GM18951 (cell line): ENCODE data around the gene LEMD1.
"Not testable (repeated sequence)": the region's sequence is repeated elsewhere in the genome, so short reads cannot be mapped to it uniquely, and the experiment has no call there.

ENCODE experiments used
- POLR2A ChIP-seq: IDR thresholded peaks from 4 replicates; pipeline ENCODE4 v1.6.1; 2011; ENCODE audit warnings: mild to moderate bottlenecking; ENCODE audit not compliant: insufficient read length, insufficient read depth; ENCODE audit errors: extremely low read depth
- in situ Hi-C: fragments of 300-500 bp; cut with MboI; formaldehyde crosslinking; loops from one replicate; pipeline ENCODE4 v1.12.0; 2022; ENCODE audit warnings: low sequenced_read_pairs, mixed read lengths, inconsistent platforms; ENCODE audit not compliant: unreplicated experiment

LEMD1 gene

DNA sequence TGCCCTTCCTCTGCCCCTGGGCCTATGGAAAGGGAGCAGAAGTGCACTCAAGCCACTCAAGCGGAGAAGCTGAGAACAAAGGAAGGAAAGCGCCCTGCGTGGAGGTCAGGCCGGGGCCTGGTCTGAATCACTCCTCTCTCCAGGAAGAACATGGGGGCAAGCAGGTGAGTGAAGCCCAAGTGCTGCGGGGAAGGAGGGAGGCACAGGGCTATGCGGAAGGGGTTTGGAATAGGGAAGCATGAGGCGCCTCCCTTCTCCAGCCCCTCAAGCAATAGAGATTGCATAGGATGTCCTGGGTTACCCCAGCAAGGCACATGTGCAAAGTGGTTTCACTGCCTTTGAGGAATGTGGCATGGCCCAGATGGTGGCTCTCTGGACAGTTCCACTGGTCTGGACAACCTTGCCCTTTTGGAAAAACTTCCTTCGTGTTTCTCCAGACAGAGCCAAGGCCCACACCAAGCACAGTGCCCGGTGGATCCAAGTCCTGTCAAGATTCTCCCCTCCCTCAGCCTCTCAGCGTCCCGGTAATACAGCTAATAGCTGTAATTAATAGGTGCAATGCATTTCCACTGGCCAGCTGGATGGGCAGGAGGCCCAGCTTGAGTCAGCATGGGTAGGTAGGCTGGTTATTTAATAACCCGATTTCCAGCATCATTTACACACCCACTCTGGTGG is 20.3 kb upstream of the LEMD1 start:
- TF ChIP-seq POLR2A = no peak

GRCh38 chr1:205441716-205442050 is 19.8 kb upstream of the LEMD1 start:
- in situ Hi-C loops = no loop called here
- no peak for TF ChIP-seq POLR2A

More for the DNA sequence above, 20.3 kb upstream of the LEMD1 start:
- in situ Hi-C loops = no loop called here

- TF ChIP-seq POLR2A = peak; percentile 0
- in situ Hi-C loops = no loop called here
Observed at GRCh38 chr1:205441318-205441633, 19.4 kb upstream of the LEMD1 start.

GRCh38 chr1:205440476-205441317 is 18.8 kb upstream of the LEMD1 start:
- in situ Hi-C loops = no loop called here
- peak; percentile 30 for TF ChIP-seq POLR2A

GRCh38 chr1:205440121-205440475 is 18.2 kb upstream of the LEMD1 start:
- in situ Hi-C loops = no loop called here
- no peak for TF ChIP-seq POLR2A

DNA sequence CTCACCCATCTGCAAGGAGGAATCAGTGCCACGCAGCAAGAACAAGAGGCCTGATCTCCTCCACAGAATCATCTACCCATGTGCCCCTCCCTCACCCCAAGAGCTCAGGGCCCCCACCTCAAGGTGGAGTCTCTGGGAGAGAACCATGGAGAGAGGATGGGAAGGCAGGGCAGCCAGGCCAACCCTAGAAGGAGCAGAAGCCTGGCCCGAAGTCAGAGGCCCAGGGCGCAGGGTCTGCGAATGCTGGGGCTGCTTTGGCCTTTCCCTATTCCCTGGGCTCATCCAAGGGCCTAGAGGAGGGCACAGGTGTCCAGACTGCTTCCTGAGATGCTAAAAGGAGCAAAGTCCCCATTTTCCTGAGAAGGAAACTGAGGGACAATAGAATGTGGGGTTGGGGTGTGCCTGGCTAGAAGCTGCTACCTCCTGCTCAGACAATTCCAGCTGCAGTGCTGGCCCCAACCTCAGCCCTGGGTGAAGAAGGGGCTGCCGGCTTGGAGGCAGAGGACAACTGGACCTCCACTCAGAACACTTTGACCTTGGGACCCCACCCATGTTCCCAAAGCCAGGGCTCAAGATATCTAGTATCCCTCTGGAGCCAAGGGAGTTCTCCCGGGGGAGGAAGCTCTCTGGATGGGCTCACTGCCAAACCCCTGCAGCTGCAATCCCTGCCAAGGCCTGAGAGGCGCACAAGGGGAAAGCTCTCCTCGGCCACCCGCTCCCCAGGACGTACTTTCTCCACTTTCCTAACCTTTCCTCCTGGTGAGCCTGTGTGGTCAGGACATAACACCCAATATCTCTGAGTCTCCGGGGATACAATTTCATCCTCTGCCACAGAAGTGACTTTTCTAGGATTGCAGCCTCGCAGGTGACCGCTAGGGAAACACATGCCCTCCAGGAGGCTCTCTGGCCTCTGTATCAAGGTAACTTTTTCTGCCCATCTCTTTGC is 16.6 kb upstream of the LEMD1 start:
- no peak for TF ChIP-seq POLR2A
- in situ Hi-C loops = no loop called here

GRCh38 chr1:205437570-205437969 is 15.7 kb upstream of the LEMD1 start:
- TF ChIP-seq POLR2A = no peak
- in situ Hi-C loops = no loop called here

DNA sequence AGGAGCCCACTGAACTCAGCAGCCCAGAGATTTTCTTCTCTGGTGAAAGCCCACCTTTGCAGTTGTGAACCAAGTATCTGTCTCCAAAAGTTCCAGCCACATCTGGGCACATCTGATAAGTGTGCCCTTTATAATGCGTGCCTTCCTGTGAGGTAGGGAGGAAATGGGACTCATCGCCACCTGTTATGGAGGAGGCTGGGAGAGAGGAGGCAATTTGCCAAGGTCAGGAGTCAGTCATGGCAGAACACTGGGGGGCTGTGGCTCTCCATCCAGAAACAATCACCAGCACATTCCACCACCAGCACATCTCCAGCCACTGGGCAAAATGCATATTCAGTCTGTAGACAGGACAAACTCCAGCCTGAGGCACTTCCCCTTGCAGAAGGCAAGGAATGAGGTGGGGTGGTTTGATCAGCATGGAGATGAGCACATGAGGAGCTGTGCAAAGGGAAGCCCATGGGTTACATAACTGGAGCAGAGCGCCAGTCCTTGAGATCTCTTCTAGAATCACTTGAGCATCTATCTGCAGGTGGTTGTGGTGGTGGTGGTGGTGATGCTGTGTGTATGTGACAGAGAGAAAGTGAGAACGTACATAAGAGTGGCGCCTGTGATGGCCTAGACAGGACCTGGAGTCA is 15.0 kb upstream of the LEMD1 start:
- in situ Hi-C loops = no loop called here

GRCh38 chr1:205435578-205436573 is 14.0 kb upstream of the LEMD1 start:
- in situ Hi-C loops = no loop called here
- no peak for TF ChIP-seq POLR2A

More for the DNA sequence above, 15.0 kb upstream of the LEMD1 start:
- no peak for TF ChIP-seq POLR2A

- TF ChIP-seq POLR2A = no peak
- in situ Hi-C loops = no loop called here
Observed at GRCh38 chr1:205434738-205435137, 12.9 kb upstream of the LEMD1 start.

DNA sequence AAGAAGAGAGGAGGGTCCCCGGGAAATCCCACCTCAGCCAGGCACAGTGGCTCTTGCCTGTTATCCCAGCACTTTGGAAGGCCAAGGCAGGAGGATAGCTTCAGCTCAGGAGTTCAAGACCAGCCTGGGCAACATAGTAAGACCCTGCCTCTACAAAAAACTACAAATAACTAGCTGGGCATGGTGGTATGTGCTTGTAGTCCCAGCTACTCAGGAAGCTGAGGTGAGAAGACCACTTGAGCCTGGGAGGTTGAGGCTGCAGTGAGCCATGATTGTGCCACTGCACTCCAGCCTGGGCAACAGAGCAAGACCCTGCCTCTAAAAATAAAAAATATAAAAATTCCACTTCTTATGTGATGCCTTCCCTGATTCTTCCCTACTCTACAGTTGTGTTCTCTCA is 10.8 kb upstream of the LEMD1 start:
- in situ Hi-C loops = not testable (repeated sequence)

DNA sequence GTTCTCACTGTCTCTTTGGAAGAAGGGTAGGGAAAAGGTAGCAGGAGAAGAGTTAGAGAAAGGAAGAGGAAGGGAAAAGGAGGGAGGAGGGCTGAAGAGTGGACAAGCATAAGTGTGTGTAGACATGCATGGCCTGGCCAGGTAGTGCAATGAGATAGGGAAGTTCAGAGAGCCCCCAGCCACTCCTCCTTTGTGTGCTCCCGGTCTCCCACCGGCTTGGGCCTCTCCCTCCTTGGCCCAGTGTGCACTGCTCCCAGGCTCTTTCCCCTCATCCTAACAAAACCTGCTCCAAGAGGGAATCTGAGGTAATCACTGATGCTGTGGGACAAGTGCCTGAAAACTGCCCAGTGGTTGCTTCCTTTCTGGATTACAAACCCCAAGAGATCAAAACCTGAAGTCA is 10.3 kb upstream of the LEMD1 start:
- in situ Hi-C loops = no loop called here
- TF ChIP-seq POLR2A = no peak

GRCh38 chr1:205430696-205431305 is 8.9 kb upstream of the LEMD1 start:
- in situ Hi-C loops = no loop called here
- no peak for TF ChIP-seq POLR2A
